ENCODE results near the gene ZMYM3. TPM values are rescaled to one million over a fixed set of nuclear protein-coding genes. Genes with fewer than 3 reads are reported as not detected.

The ZMYM3 gene
- total RNA-seq, 4 donors from 2014 or later: 5.2 to 26.9 (median 13.4) TPM

DNA sequence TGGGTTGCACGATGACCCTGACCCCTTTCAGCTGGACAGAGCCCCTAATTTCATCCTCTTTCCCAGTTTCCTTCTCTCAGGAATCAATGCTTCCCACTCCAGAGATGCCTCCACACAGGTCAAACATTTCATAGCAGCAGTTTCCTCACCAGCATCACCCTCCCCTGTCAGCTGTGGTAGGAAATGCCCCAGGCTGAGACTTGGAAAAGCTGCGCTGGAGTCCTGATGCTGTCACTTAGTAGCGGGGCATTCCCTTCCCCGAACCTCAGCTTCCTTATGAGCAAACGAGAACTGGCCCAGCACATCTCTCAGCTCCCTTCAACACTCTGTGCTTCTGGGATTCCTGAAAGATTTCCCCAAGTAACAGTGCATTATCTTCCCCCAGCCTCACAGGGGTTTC is 28.3 kb downstream of the ZMYM3 start:
- WGBS, 2 donors (ENCODE audit: low coverage in 1 of 2): 71% methylated on average over 5 of the region's 5 CpGs; no CpG with 5 or more reads in 1 of the 2 donors
- Histone ChIP-seq H3K36me3 (no peaks in the 10 kb centered on the region), H3K27me3 (no peaks in the 10 kb centered on the region), H3K9me3 (no peaks in the 10 kb centered on the region), H3K4me1 (no peaks in the 10 kb centered on the region), H3K27ac (no peak overlapping the region), H3K4me3 (no peak overlapping the region)
- in situ Hi-C loops (cut with MboI; ENCODE audit: low pct_ligation_motif_present in 1 of 4, low pct_unique_long_range_greater_than_20kb in 1 of 4, low sequenced_read_pairs in 3 of 4) (no loop called here), intact Hi-C loops (cut with DNase I; ENCODE audit: low total_unique reads) (no loop called here)
- no peak for DNase-seq
- TF ChIP-seq POLR2AphosphoS5 (IDR thresholded peaks at IDR 0.05): no peak
- no peak for TF ChIP-seq EP300 (IDR thresholded peaks at IDR 0.05; ENCODE audit: low read depth)
- TF ChIP-seq POLR2A (IDR thresholded peaks at IDR 0.05): no peak

DNA sequence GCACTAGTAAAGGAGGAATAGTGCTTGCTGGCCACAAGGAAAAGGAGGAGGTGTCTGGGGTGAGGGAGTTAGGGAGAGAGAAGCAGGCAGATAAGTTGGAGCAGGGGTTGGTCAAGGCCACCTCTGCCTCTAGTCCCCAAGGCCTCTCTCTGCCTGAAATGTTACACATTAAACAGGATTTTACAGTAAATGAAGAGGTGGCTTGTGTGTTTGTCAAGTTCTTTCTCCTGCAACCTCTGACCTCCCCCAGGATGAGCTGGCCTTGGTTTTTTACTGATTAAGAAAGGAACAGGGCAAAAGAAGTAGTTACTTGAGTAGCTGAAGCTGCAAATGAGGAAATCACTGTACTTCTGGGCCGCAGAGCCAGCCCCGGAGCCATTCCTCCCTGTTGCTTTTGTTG is 28.9 kb downstream of the ZMYM3 start:
- 40 to 66% methylated on average over 1 to 2 of the region's 2 CpGs for WGBS, 2 donors (ENCODE audit: low coverage in 1 of 2)
- no peaks in the 10 kb centered on the region for H3K27me3 ChIP-seq
- in situ Hi-C loops (cut with MboI; ENCODE audit: low pct_ligation_motif_present in 1 of 4, low pct_unique_long_range_greater_than_20kb in 1 of 4, low sequenced_read_pairs in 3 of 4): no loop called here
- no peaks in the 10 kb centered on the region for H3K4me1 ChIP-seq
- no peaks in the 10 kb centered on the region for H3K9me3 ChIP-seq
- no peak overlapping the region for H3K27ac ChIP-seq
- no peak for DNase-seq
- no peak overlapping the region for H3K4me3 ChIP-seq
- TF ChIP-seq EP300 (IDR thresholded peaks at IDR 0.05; ENCODE audit: low read depth) (no peak), POLR2A (IDR thresholded peaks at IDR 0.05) (no peak), POLR2AphosphoS5 (IDR thresholded peaks at IDR 0.05) (no peak)
- TF ChIP-seq, protein P1, sequence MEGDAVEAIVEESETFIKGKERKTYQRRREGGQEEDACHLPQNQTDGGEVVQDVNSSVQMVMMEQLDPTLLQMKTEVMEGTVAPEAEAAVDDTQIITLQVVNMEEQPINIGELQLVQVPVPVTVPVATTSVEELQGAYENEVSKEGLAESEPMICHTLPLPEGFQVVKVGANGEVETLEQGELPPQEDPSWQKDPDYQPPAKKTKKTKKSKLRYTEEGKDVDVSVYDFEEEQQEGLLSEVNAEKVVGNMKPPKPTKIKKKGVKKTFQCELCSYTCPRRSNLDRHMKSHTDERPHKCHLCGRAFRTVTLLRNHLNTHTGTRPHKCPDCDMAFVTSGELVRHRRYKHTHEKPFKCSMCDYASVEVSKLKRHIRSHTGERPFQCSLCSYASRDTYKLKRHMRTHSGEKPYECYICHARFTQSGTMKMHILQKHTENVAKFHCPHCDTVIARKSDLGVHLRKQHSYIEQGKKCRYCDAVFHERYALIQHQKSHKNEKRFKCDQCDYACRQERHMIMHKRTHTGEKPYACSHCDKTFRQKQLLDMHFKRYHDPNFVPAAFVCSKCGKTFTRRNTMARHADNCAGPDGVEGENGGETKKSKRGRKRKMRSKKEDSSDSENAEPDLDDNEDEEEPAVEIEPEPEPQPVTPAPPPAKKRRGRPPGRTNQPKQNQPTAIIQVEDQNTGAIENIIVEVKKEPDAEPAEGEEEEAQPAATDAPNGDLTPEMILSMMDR (IDR thresholded peaks at IDR 0.05): no peak
- intact Hi-C loops (cut with DNase I; ENCODE audit: low total_unique reads): no loop called here
- no peaks in the 10 kb centered on the region for H3K36me3 ChIP-seq

DNA sequence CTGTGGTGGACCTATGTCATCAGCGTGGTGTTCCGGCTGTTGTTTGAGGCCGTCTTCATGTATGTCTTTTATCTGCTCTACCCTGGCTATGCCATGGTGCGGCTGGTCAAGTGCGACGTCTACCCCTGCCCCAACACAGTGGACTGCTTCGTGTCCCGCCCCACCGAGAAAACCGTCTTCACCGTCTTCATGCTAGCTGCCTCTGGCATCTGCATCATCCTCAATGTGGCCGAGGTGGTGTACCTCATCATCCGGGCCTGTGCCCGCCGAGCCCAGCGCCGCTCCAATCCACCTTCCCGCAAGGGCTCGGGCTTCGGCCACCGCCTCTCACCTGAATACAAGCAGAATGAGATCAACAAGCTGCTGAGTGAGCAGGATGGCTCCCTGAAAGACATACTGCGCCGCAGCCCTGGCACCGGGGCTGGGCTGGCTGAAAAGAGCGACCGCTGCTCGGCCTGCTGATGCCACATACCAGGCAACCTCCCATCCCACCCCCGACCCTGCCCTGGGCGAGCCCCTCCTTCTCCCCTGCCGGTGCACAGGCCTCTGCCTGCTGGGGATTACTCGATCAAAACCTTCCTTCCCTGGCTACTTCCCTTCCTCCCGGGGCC is 29.7 kb downstream of the ZMYM3 start:
- H3K36me3 ChIP-seq: no peaks in the 10 kb centered on the region
- H3K27ac ChIP-seq: no peak overlapping the region
- in situ Hi-C loops (cut with MboI; ENCODE audit: low pct_ligation_motif_present in 1 of 4, low pct_unique_long_range_greater_than_20kb in 1 of 4, low sequenced_read_pairs in 3 of 4): no loop called here
- H3K9me3 ChIP-seq: no peaks in the 10 kb centered on the region
- H3K27me3 ChIP-seq: no peaks in the 10 kb centered on the region
- no peaks in the 10 kb centered on the region for H3K4me1 ChIP-seq
- H3K4me3 ChIP-seq: no peak overlapping the region
- intact Hi-C loops (cut with DNase I; ENCODE audit: low total_unique reads): no loop called here
- no peak for DNase-seq
- TF ChIP-seq POLR2A (IDR thresholded peaks at IDR 0.05) (no peak), EP300 (IDR thresholded peaks at IDR 0.05; ENCODE audit: low read depth) (no peak), POLR2AphosphoS5 (IDR thresholded peaks at IDR 0.05) (no peak)
- TF ChIP-seq, protein P1 (IDR thresholded peaks at IDR 0.05): no peak
- WGBS, 2 donors (ENCODE audit: low coverage in 1 of 2): 87% methylated on average over 31 of the region's 32 CpGs; no CpG with 5 or more reads in 1 of the 2 donors

DNA sequence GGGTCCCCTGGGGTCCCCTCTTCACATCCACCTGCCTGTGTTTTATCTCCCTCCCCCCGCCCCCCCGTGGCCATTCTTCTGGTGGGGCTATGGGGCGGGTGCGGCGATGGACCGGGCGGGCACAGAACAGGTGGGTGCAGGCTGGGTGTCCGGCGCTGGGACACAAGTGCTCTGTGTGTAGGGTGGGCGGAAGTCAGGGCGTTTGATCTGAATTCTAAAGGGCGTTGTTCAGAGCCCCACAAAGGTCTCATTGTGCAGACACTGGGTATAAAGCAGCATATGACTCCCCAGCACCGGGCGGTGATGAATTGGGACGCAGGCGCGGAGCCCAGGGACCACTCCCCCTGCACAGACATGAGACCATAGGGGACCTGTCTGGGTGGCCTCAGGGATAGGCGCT is 31.0 kb downstream of the ZMYM3 start, which contains the start of gene GJB1:
Gene GJB1 (plus strand): TSS at position 296 of the 400 bp plus-strand sequence. CDS start 484 bp downstream, outside the sequence.
- Histone ChIP-seq H3K4me3 (no peak within 1 kb of the TSS), H3K4me1 (no peaks in the 10 kb centered on the region), H3K9me3 (no peaks in the 10 kb centered on the region), H3K36me3 (no peaks in the 10 kb centered on the region), H3K27me3 (no peaks in the 10 kb centered on the region), H3K27ac (no peak within 1 kb of the TSS)
- 69% methylated on average over 18 of the region's 18 CpGs; no CpG with 5 or more reads in 1 of the 2 donors for WGBS, 2 donors (ENCODE audit: low coverage in 1 of 2)
- no peak for DNase-seq
- no peak for TF ChIP-seq POLR2A (IDR thresholded peaks at IDR 0.05)
- no peak for TF ChIP-seq EP300 (IDR thresholded peaks at IDR 0.05; ENCODE audit: low read depth)
- TF ChIP-seq, protein P1 (IDR thresholded peaks at IDR 0.05): no peak
- no peak for TF ChIP-seq POLR2AphosphoS5 (IDR thresholded peaks at IDR 0.05)
- intact Hi-C loops (cut with DNase I; ENCODE audit: low total_unique reads): no loop called here
- in situ Hi-C loops (cut with MboI; ENCODE audit: low pct_ligation_motif_present in 1 of 4, low pct_unique_long_range_greater_than_20kb in 1 of 4, low sequenced_read_pairs in 3 of 4): no loop called here
